H1 (cell line): ENCODE data around the gene EPHA8. TPM values are rescaled to one million over a fixed set of nuclear protein-coding genes. Genes with fewer than 3 reads are reported as not detected.

Experiments used
- CTCF ChIA-PET: fragments of 300-600 bp; sonication (Branson Sonifier 250); formaldehyde crosslinking; loops from one replicate; lab custom pipeline; 2021; ENCODE audit not compliant: partially characterized antibody; lab: Charles Lee
- POLR2A ChIA-PET: fragments of 300-600 bp; sonication (Branson Sonifier 250); formaldehyde crosslinking; loops from one replicate; lab custom pipeline; 2021; ENCODE audit warnings: inconsistent platforms; ENCODE audit not compliant: partially characterized antibody; lab: Charles Lee
- DNase-seq, 2 experiments: peaks; one replicate each; pipeline versions ENCODE4 v3.0.0 to v3.0.0-alpha.2; 2010 to 2022; ENCODE audit warnings: low spot score in 2 of 2, low read depth in 1 of 2, mixed read lengths in 1 of 2
- FAIRE-seq: peaks from 2 replicates; lab custom pipeline; 2011; peaks lifted over from hg19 to GRCh38; lab: Jason Lieb, UNC
- H2AFZ ChIP-seq: 2 replicates; pipeline ENCODE4 v1.8.1; 2012; ENCODE audit warnings: low read length, inconsistent platforms
- H2AK5ac ChIP-seq: 2 replicates; pipeline ENCODE4 v1.6.1; 2013; ENCODE audit warnings: low read depth, low read length
- H2BK120ac ChIP-seq: replicated peaks from 2 replicates; pipeline ENCODE3; 2013; ENCODE audit warnings: low read depth, low read length, inconsistent platforms
- H2BK12ac ChIP-seq: 2 replicates; pipeline ENCODE4 v1.6.1; 2013; ENCODE audit warnings: low read depth, low read length
- H2BK15ac ChIP-seq: 2 replicates; pipeline ENCODE4 v1.6.1; 2013; ENCODE audit warnings: low read length
- H2BK20ac ChIP-seq: 2 replicates; pipeline ENCODE4 v1.6.1; 2013; ENCODE audit warnings: low read length
- H2BK5ac ChIP-seq: 2 replicates; pipeline ENCODE4 v1.6.1; 2013; ENCODE audit warnings: low read depth, low read length
- H3K14ac ChIP-seq: 2 replicates; pipeline ENCODE4 v1.6.1; 2013; ENCODE audit warnings: inconsistent platforms; ENCODE audit not compliant: insufficient read length
- H3K18ac ChIP-seq: 2 replicates; pipeline ENCODE4 v1.6.1; 2013; ENCODE audit warnings: low read length; ENCODE audit errors: extremely low read depth
- H3K23ac ChIP-seq: 2 replicates; pipeline ENCODE4 v1.6.1; 2013; ENCODE audit warnings: inconsistent platforms; ENCODE audit not compliant: insufficient read length
- H3K23me2 ChIP-seq: 2 replicates; pipeline ENCODE4 v1.6.1; 2013; ENCODE audit warnings: low read depth, low read length
- H3K27ac ChIP-seq: 2 replicates; pipeline ENCODE4 v1.6.1; 2011; ENCODE audit warnings: low read depth, low read length, inconsistent platforms
- H3K27me3 ChIP-seq, 4 experiments: replicated peaks in 1 of 4; 1 replicate in 1 of 4; 2 replicates in 3 of 4; pipeline versions ENCODE4 v1.6.1 to v1.8.1; 2011 to 2013; ENCODE audit warnings: low read length in 3 of 4, mild to moderate bottlenecking in 3 of 4, inconsistent platforms in 2 of 4, mixed read lengths in 2 of 4, moderate library complexity in 1 of 4; ENCODE audit not compliant: control insufficient read depth in 3 of 4, insufficient read depth in 3 of 4; ENCODE audit errors: extremely low read depth in 1 of 4
- H3K36me3 ChIP-seq, 4 experiments: 2 replicates each; pipeline versions ENCODE4 v1.6.1 to v1.8.1; 2011 to 2013; ENCODE audit warnings: mild to moderate bottlenecking in 4 of 4, low read length in 3 of 4, moderate library complexity in 2 of 4, control low read depth in 1 of 4, inconsistent platforms in 1 of 4; ENCODE audit not compliant: insufficient read depth in 4 of 4, control insufficient read depth in 2 of 4
- H3K4ac ChIP-seq: replicated peaks from 2 replicates; pipeline ENCODE3; 2013; ENCODE audit warnings: low read length, low read depth, mixed read lengths, inconsistent platforms; ENCODE audit not compliant: insufficient read length
- H3K4me1 ChIP-seq, 4 experiments: replicated peaks in 1 of 4; 1 replicate in 1 of 4; 2 replicates in 3 of 4; pipeline versions ENCODE4 v1.6.1 to v1.8.1; 2011 to 2013; ENCODE audit warnings: low read length in 3 of 4, inconsistent platforms in 2 of 4, mixed read lengths in 1 of 4; ENCODE audit not compliant: insufficient read depth in 4 of 4, control insufficient read depth in 3 of 4
- H3K4me2 ChIP-seq, 2 experiments: 2 replicates each; pipeline versions ENCODE4 v1.6.1 to v1.8.1; 2011 to 2013; ENCODE audit warnings: low read depth in 2 of 2, low read length in 2 of 2, control low read depth in 1 of 2, inconsistent platforms in 1 of 2, mild to moderate bottlenecking in 1 of 2; ENCODE audit not compliant: insufficient read depth in 1 of 2
- H3K4me3 ChIP-seq, 4 experiments: fragments of 200-600, 300-600 bp in 1 of 4; sonication (generic), shearing (Covaris generic), sonication (Bioruptor Twin) in 1 of 4; 2 replicates each; pipeline versions ENCODE4 v1.5.1 to v1.8.1; 2011 to 2016; ENCODE audit warnings: low read length in 4 of 4, low read depth in 3 of 4, control low read depth in 2 of 4, inconsistent platforms in 2 of 4, mild to moderate bottlenecking in 2 of 4, mixed read lengths in 1 of 4, moderate library complexity in 1 of 4; ENCODE audit not compliant: insufficient read depth in 2 of 4; ENCODE audit errors: extremely low read depth in 1 of 4
- H3K56ac ChIP-seq: replicated peaks from 2 replicates; pipeline ENCODE3; 2013; ENCODE audit warnings: low read depth, mild to moderate bottlenecking, mixed read lengths, low read length, inconsistent platforms; ENCODE audit not compliant: insufficient read length
- H3K79me1 ChIP-seq: 2 replicates; pipeline ENCODE4 v1.6.1; 2013; ENCODE audit warnings: low read depth, low read length, control low read depth
- H3K79me2 ChIP-seq, 2 experiments: 2 replicates each; pipeline versions ENCODE4 v1.6.1 to v1.8.1; 2012 to 2013; ENCODE audit warnings: low read length in 2 of 2, mild to moderate bottlenecking in 2 of 2, inconsistent platforms in 1 of 2; ENCODE audit not compliant: insufficient read depth in 2 of 2, control insufficient read depth in 1 of 2
- H3K9ac ChIP-seq, 4 experiments: replicated peaks in 1 of 4; 1 replicate in 1 of 4; 2 replicates in 3 of 4; pipeline versions ENCODE4 v1.6.1 to v1.8.1; 2011 to 2013; ENCODE audit warnings: low read depth in 3 of 4, low read length in 3 of 4, control low read depth in 2 of 4, mild to moderate bottlenecking in 2 of 4, moderate library complexity in 2 of 4, inconsistent platforms in 1 of 4; ENCODE audit errors: extremely low read depth in 1 of 4
- H3K9me3 ChIP-seq, 2 experiments: 2 replicates each; pipeline versions ENCODE4 v1.6.1 to v1.8.1; 2012 to 2013; ENCODE audit warnings: mild to moderate bottlenecking in 2 of 2, moderate library complexity in 2 of 2, control low read depth in 1 of 2, inconsistent platforms in 1 of 2, low read depth in 1 of 2, low read length in 1 of 2, mixed read lengths in 1 of 2; ENCODE audit not compliant: insufficient read depth in 2 of 2
- H4K20me1 ChIP-seq, 2 experiments: replicated peaks in 1 of 2; 2 replicates each; pipeline versions ENCODE3 to v1.8.1; 2011 to 2013; ENCODE audit warnings: inconsistent platforms in 2 of 2, low read length in 2 of 2, mild to moderate bottlenecking in 1 of 2; ENCODE audit not compliant: insufficient read depth in 2 of 2, control insufficient read depth in 1 of 2
- H4K5ac ChIP-seq: 2 replicates; pipeline ENCODE4 v1.6.1; 2013; ENCODE audit warnings: low read length, low read depth, mixed read lengths, inconsistent platforms; ENCODE audit not compliant: insufficient read length
- H4K8ac ChIP-seq: 2 replicates; pipeline ENCODE4 v1.8.0; 2013; ENCODE audit warnings: mild to moderate bottlenecking, moderate library complexity, low read length, inconsistent platforms; ENCODE audit not compliant: insufficient read depth; ENCODE audit errors: extremely low read depth
- H4K91ac ChIP-seq: replicated peaks from 2 replicates; pipeline ENCODE3; 2013; ENCODE audit warnings: low read length, mixed read lengths, inconsistent platforms; ENCODE audit not compliant: insufficient read length
- ATF2 ChIP-seq: IDR thresholded peaks from 2 replicates; pipeline ENCODE4 v1.6.1; 2012; ENCODE audit warnings: low read length, inconsistent platforms
- CHD1 ChIP-seq: IDR thresholded peaks from 2 replicates; pipeline ENCODE4 v1.6.1; 2012; ENCODE audit warnings: low read depth, low read length, improper control_type of control experiment
- HDAC2 ChIP-seq, 2 experiments: fragments of 300-600 bp in 1 of 2; sonication (generic) in 1 of 2; IDR thresholded peaks; 2 replicates each; pipeline ENCODE4 v1.6.1; 2011 to 2012; ENCODE audit warnings: low read depth in 2 of 2, low read length in 2 of 2, mild to moderate bottlenecking in 2 of 2, moderate library complexity in 2 of 2, borderline replicate concordance in 1 of 2, inconsistent platforms in 1 of 2
- NANOG ChIP-seq: IDR thresholded peaks from 2 replicates; pipeline ENCODE4 v1.6.1; 2011; ENCODE audit warnings: low read length, low read depth, mild to moderate bottlenecking, inconsistent platforms; ENCODE audit not compliant: insufficient read depth, poor library complexity, severe bottlenecking
- NRF1 ChIP-seq: IDR thresholded peaks from 2 replicates; pipeline ENCODE4 v1.6.1; 2011; ENCODE audit warnings: mild to moderate bottlenecking, low read depth, low read length, improper control_type of control experiment
- POLR2A ChIP-seq, 2 experiments: IDR thresholded peaks; 1 replicate in 1 of 2; 2 replicates in 1 of 2; pipeline ENCODE4 v1.6.1; 2011; ENCODE audit warnings: low read depth in 2 of 2, low read length in 2 of 2, mild to moderate bottlenecking in 2 of 2; ENCODE audit errors: control extremely low read depth in 1 of 2
- POU5F1 ChIP-seq: IDR thresholded peaks from 2 replicates; pipeline ENCODE4 v1.6.1; 2011; ENCODE audit warnings: low read depth, mild to moderate bottlenecking, low read length, moderate library complexity
- RXRA ChIP-seq: IDR thresholded peaks from 2 replicates; pipeline ENCODE4 v1.6.1; 2011; ENCODE audit warnings: low read depth, mild to moderate bottlenecking, low read length, moderate library complexity; ENCODE audit not compliant: insufficient read depth
- SAP30 ChIP-seq: fragments of 300-600 bp; sonication (generic); IDR thresholded peaks from 2 replicates; pipeline ENCODE4 v1.7.1; 2012; ENCODE audit warnings: low read length, moderate library complexity, mild to moderate bottlenecking, inconsistent platforms; ENCODE audit not compliant: insufficient read depth, insufficient replicate concordance
- SP4 ChIP-seq: IDR thresholded peaks from 2 replicates; pipeline ENCODE4 v1.6.1; 2012; ENCODE audit warnings: low read length, inconsistent platforms
- SRF ChIP-seq: IDR thresholded peaks from 2 replicates; pipeline ENCODE4 v1.6.1; 2011; ENCODE audit warnings: mild to moderate bottlenecking, low read depth, low read length, moderate library complexity
- TCF12 ChIP-seq: IDR thresholded peaks from 2 replicates; pipeline ENCODE4 v1.6.1; 2011; ENCODE audit warnings: low read depth, mild to moderate bottlenecking, low read length
- WGBS, 2 experiments: shearing (Covaris generic) in 1 of 2; methylation state at CpG; one replicate each; pipeline versions ENCODE4 v1.1.6 to v1.1.7; 2013 to 2015; ENCODE audit warnings: low lambda C conversion rate in 2 of 2, mixed read lengths in 2 of 2, inconsistent platforms in 1 of 2, low coverage in 1 of 2, missing lambda C conversion rate in 1 of 2; ENCODE audit not compliant: insufficient replicate concordance in 2 of 2, insufficient coverage in 1 of 2, insufficient read length in 1 of 2; ENCODE audit errors: extremely low coverage in 1 of 2, missing lambda C conversion rate in 1 of 2; 5-methylcytosine and 5-hydroxymethylcytosine counted together
- polyA plus RNA-seq, 7 experiments: library from polyadenylated mRNA; depleted of rRNA in 3 of 7; stranded (reverse) in 5 of 7; unstranded in 2 of 7; fragments of >200 nt in 5 of 7; fragments of 200-250 nt in 2 of 7; gene quantifications; 1 replicate in 5 of 7; 2 replicates in 1 of 7; 4 replicates in 1 of 7; pipeline versions ENCODE4 v1.2.1 to v1.2.3, GENCODE V29; 2011 to 2013; ENCODE audit warnings: missing spikeins in 2 of 7, mixed read lengths in 2 of 7
- total RNA-seq: library from RNA; stranded (reverse); fragmentation: NEBNext Ultra II Directional; extraction: Animal tissue kit (Norgen Biotek cat#: 25700); gene quantifications from 2 replicates; pipeline ENCODE4 v1.2.1, GENCODE V29; 2021

EPHA8 gene
- total and polyA plus RNA-seq, 2 of the 8 experiments (the other 6 are each of a cell fraction or from before 2014, with no cell fraction given), result 4.0 to 8.4 TPM

- H3K56ac ChIP-seq, result no peak overlapping the region
- H2AFZ ChIP-seq, result no peak overlapping the region
- peaks cover 1% of the 10 kb centered on the region; the same call in 1 of the 2 replicates for H3K23me2 ChIP-seq
- CTCF ChIA-PET, result interaction anchor here (0.6 to 2.9 kb wide), 4 partner anchors 16 to 98 kb away, joined by 3 to 22 read pairs (median 9); partner anchors contain the start of gene C1QA
- no peaks in the 10 kb centered on the region for H3K79me1 ChIP-seq
- DNase-seq (no peak), FAIRE-seq (no peak)
- H4K8ac ChIP-seq, result peak overlapping the region; percentile 25; the same call in 1 of the 2 replicates
- H2BK15ac ChIP-seq, result no peak overlapping the region
- no peaks in the 10 kb centered on the region for H3K79me2 ChIP-seq
- no peak overlapping the region; the same call in 1 of the 2 replicates for H2BK5ac ChIP-seq
- no peaks in the 10 kb centered on the region for H3K9me3 ChIP-seq
- POLR2A ChIA-PET, result no interaction called here
- no peak overlapping the region for H2BK12ac ChIP-seq
- H4K20me1 ChIP-seq, result no peaks in the 10 kb centered on the region
- no peak overlapping the region for H4K5ac ChIP-seq
- H3K9ac ChIP-seq, result peak overlapping the region in 1 of 4 experiments; percentile 30; a peak in 1 of 7 replicates
- H3K23ac ChIP-seq, result no peak overlapping the region
- H2BK20ac ChIP-seq, result no peak overlapping the region
- H3K27ac ChIP-seq, result no peak overlapping the region
- H3K14ac ChIP-seq, result no peak overlapping the region
- H4K91ac ChIP-seq, result no peak overlapping the region
- no peak overlapping the region for H3K18ac ChIP-seq
- no peaks in the 10 kb centered on the region for H3K36me3 ChIP-seq
- H2BK120ac ChIP-seq, result no peak overlapping the region
- H2AK5ac ChIP-seq, result no peak overlapping the region
- H3K4ac ChIP-seq, result no peak overlapping the region
- 97% methylated on average over 6 of the region's 6 CpGs; no CpG with 5 or more reads in 1 of the 2 experiments for WGBS, 2 experiments
- H3K4me3 ChIP-seq, result no peak overlapping the region
- peaks cover 0 to 2% (median 0%) of the 10 kb centered on the region in 4 experiments; a peak in 1 of 7 replicates for H3K4me1 ChIP-seq
- H3K27me3 ChIP-seq, result peaks cover 0 to 4% (median 1%) of the 10 kb centered on the region in 4 experiments; a peak in 1 of 7 replicates
- H3K4me2 ChIP-seq, result no peak overlapping the region
- no peak for TF ChIP-seq SRF
- no peak for TF ChIP-seq RXRA
- TF ChIP-seq POLR2A (IDR thresholded peaks at IDR 0.05; ENCODE audit: control extremely low read depth in 1 of 2, low read depth in 2 of 2, low read length in 2 of 2), result no peak
- TF ChIP-seq HDAC2 (IDR thresholded peaks at IDR 0.05; ENCODE audit: borderline replicate concordance in 1 of 2, low read depth in 2 of 2, low read length in 2 of 2), result no peak
- TF ChIP-seq NRF1, result no peak
- no peak for TF ChIP-seq CHD1
- TF ChIP-seq TCF12, result no peak
- TF ChIP-seq POU5F1, result no peak
- TF ChIP-seq SP4, result no peak
- TF ChIP-seq ATF2, result no peak
- TF ChIP-seq SAP30, result no peak
- TF ChIP-seq NANOG, result no peak
Measured at GRCh38 chr1:22543679-22544078, 19.6 kb upstream of the EPHA8 start.
